Stimulated activated CD8-positive, alpha-beta memory T cell treated with anti-CD3 and anti-CD28 coated beads, Interleukin-4, amount 100 ng/mL, for 4 hours (primary cell): Measurements from ENCODE around the gene CADM1.

Source experiments
- DNase-seq, 2 donors: peaks; one replicate each; pipeline ENCODE4 v3.0.0-alpha.2; 2020; ENCODE audit warnings: low read depth in 2 of 2, low spot score in 1 of 2

CADM1 gene

DNA sequence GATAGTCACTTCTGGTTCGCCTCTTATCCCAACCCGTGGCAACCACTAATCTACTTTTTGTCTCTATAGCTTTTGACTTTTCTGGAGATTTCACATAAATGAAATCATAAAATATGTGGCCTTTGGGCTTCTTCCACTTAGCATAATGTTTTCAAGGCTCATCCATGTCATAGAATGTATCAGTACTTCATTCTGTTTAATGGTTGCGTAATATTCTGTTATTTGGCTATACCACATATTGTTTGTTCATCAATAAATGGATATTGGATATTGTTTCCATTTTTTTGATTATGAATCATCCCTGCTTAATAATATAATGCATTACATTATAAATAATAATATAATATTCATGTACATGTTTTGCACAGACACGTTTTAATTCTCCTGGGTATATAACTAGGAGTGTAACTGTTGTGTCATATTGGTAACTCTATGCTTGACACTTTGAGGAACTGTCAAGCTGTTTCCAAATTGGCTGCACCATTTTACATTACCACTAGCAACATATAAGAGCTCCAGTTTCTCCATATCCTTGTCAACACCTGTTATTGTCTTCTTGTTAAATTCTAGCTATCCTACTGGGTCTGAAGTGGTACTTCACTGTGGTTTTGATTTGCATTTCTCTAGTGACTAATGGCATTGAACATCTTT, 181.5 kb downstream of the CADM1 start:
- DNase-seq, result no peak

DNA sequence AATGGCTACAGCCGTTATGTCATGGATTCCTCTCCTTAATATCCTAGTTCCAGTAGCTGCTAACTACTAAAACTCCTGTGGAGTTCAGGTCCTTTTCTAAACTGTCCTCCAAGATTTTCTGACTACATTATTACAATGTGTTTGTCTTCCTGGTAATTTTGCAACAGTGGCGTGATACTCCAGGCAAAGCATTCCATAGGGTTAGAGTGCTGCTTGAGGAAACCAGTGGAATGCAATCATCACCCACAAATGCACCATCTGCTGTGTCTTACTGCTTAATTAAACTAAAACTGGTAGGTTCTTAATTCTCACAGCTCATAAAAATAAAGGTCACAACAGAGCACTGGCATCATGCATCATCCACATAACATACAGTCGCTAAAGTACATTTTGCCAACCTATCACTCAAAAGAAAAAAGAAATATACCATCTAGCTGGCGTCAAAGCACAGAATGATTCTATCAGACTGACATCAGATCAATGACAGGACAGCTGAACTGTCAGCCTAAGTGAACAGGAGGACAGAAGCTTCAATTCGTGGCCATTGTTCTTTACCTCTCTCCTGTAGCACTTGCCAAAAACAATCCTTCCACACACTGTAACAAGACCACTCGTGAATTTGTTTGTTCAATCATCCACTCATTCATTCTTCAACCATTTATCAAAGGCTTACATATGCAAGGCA, 182.5 kb downstream of the CADM1 start:
- DNase-seq, result no peak

DNA sequence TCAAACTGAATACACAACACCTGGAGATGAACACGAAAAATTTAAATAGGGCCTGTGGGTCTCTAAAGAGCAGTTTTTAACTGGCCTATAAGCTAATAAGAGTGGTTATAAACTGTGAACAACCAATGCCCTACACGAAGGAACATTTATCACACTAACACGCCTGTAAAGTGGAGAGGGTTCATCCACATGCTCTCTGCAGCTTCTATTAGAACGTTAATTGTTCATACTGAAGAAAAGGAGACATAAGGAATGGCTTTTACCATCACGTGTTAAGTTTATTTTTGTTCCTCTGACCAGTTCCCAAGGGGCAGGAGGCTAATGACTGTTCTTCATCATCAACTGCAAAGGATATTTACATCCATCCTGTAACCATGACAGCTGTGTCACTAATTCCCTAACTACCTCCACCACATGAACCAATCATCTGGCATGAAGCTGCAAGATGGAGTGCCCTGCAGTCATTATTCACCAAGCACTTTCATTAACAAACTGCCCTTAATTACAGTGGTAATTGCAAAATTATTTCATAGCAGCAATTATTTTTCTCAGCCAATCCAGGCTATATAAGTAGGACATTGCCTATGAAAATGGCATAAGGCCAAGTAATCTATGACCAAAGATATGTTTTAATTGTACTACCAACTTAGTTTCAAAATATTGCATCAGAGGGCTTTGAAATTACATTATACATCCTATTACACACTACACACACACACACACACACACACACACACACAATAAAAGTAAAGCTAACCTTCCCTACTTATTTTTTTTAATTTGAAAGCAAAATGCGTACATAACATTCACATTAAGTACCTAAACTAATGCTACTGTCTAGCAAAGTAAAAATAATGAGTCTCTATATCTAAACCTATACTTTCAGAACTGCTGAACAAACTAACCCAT, 186.7 kb downstream of the CADM1 start:
- no peak for DNase-seq

DNA sequence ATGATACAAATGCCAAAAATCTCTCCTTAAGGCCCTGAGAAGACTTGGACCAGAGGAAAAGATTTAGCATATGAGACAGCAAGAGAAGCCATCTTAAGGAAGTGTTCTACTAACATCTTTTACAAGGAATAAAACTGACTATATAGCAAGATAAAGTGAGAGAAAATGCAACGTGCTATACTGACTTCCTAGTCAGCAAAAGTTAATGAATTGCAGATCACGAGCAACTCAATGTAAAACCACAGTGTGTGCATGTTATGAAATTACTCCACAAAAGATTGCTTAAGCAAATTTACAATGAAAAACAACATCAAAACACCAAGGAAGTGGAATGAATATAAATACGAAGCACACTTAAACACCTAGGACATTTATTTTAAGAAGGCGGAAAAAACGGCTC, 187.5 kb downstream of the CADM1 start:
- no peak for DNase-seq

DNA sequence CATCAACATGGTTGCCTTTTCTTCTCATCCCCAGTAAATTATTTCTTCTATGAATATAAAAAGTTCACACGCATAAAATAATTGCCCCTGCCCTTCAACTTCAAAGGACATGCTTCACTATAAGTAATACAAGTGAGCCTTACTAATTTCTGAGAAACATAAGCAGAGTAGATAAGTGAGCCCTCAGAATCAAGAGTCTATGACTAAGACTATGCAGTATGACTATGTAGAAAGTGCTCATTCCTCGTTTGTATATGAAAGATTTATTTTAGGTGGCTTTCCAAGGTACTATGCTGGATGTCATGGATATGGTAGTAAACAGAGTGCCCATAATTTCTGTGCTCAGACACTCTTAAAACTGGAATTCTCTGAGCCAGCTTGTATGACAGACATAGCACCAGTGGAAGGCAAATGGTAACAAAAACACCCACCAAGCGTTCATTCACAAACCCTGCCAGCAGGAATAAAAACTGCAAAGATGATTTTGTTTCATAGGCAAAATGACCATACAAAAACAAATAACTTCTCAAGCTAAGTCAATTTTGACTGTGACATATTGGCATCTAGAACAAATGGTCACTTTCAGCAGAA, 189.8 kb downstream of the CADM1 start:
- DNase-seq, result no peak

DNA sequence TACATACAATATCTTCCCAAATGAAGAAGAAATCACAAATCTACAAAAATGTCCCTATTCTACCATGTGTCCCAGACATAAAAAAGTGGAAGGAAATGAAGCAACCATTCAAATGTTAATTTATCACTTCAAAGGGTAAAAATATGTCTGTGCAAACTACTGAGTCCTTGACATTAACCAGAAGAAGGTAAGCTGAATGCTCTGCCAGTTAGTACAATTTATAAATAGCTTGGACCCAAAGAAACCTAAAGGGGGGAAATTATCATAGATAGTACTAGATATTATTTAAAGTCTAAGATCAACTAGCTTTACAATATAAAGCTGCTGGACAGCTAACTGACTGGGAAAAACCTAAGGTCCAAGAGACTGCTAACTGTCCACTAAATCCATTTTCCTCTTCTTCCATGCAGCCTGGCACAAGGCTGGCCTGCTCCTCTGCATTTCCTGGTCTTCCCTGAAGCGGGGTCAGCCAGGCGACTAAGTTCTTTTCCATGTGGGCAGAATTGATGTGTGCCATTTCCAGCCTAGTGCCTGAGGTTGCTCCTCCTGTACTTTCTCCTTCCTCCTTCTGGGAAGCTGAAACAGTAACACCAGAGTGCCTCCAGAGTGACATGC, 190.9 kb downstream of the CADM1 start:
- no peak for DNase-seq

DNA sequence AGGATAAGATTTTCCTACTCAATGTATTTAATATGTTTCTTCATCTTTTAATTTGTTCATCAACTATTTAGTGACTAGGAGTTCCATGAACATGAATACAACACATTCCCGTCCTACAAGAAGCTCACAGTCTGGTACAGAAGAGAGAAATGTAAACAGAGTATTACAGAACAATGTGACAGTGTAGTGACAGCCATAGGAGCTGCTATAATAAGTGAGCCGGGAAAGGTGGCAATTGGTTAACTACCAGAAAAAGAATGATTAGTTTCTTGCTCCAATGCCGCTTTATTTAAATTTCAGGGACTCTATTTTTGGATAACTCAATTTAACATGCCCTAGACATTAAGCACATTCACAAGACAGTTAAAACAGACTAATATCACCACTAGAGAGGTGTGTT, 192.3 kb downstream of the CADM1 start:
- DNase-seq, result no peak

DNA sequence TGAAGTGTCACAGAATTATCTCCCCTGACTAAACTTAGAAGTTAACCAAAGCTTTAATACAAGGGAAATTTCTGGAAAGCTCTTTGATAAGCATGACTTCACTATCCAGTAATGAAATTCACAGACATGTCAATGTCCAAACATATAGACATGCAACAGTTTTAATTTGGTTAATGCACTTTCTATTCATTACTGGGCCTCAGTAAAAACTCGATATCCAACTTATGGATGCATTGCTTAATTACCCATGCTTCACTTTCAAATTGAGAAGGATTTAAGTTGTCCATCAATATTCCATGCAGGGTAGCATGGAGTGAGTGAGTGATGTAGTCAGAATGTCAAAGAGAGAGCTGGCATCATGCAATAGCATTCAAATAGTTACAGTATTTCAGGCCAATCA, 197.5 kb downstream of the CADM1 start:
- DNase-seq, result no peak

DNA sequence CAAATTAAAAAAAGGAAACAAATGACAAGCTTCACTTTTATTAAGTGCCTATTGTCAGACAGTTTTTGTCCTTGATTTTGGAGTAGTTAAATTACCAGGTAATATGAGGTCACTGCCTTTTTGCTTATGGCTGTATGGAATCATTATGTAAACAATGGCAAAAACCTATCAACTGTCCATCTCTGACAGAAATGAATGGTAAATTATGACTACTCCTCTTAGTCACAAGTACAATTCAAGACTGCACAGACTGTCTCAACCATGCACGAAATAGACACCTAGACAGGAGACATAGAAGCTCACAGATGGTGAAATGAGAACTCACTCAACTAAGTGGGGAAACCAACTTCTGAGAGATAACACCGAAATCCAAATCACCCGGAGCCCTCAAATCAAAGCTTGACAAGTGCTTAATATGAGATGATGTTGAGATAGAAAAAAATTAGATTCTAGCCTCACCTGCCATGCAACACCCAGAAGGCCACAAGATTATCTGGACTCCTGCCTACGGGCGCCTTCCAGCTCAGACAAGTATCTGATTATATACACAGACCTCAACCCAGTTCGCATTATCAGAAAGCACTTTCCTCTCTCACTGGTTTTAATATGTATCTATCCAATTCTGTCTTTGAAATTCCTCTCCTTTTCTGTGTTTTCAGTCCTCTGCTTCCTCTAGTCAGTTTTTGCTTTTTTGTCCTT, 199.3 kb downstream of the CADM1 start:
- no peak for DNase-seq

DNA sequence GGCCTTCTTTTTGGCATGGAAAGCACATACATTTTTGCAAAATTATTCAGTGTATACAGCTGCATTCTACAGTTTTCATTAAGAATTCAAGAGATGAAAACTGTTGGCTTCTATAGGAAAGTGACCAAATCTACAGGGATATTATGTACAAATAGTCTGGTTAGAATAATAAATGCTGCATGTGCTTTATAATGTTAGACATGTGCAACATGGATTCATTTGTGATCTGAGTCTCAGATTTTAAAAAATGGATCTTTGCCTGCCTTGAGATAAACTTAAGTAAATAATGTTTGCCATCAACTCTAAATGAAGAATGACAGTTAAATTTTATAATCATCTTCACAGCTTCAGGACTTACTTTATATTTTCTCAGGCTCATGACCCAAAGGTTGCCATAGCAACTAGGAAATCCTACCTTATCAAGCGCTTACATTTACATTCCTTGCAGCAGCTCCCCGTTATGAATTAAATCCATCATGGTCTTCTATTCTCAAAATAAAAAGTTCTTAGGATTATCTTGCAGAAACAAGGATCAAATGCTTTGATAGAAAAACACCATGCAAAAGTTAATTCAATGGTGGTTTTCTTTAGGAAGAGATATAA, 200.2 kb downstream of the CADM1 start:
- no peak for DNase-seq

DNA sequence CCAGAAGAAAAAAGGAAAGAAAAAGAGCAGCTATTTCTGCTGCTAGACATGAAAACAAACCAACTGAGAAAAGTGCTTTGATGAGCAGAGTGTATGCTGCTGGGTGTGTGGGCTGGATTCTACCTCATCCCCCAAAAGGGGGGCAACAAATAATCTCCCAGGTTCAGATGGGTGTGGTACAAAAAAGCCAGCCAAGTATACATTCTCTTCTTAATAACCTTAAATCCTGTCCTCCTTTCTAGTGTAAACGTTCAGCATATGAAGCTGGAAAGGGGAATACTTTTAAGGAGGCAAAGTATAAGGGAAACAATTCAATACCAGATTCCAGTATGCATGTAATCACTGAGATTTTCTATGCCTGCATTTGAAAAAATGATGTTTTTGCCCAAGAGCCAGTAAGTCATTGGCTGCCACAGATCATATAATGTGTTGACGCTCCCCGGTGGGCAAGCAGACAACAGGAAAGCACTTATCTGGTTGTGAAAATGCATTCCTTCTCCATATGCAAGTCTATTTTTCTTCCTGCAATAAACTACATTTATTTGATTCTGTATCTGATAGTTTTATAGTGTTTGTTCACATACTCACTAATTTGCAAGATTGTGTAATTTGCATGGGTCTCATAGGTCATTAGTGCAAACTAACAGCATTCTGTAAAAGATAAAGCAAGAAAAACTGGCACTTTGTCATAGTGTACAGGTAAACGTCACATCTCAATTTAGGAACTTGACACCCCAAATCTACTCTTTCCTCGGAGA, 201.1 kb downstream of the CADM1 start:
- DNase-seq, result no peak

DNA sequence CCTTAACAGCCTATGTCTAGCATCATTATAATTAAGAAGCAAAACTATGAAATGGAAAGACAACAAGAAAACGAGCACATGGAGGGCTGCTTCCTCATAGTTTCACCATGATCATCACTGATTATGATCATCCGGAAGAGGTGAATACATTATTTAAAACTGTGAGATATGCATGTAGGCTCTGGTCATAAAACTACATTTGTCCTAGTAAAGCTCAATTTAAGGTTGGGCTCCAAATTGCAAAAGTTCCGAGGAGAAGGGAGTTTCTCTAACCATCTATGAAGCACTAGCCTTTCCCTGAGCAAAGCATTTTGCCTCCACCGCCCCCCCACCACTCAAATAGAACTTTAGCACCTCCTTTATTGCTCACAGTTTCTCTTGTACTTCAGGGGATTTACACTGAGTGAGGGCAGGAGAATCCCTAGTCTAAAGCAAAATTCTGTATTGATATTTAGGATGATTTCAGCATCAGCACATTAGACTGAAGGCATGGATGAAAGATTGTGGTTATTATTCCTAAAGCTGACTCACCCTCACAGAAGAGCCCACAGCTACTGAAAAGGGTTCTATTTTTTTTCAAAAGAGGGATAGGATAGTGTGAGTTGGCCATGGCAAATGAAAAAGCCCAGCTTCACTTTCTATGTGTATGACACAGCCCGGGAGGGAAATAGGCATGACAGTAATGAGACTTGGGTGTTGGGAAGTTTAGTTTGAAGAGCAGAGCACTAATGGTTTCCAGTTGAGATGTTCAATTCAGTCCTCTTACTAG, 203.4 kb downstream of the CADM1 start:
- DNase-seq, result no peak

DNA sequence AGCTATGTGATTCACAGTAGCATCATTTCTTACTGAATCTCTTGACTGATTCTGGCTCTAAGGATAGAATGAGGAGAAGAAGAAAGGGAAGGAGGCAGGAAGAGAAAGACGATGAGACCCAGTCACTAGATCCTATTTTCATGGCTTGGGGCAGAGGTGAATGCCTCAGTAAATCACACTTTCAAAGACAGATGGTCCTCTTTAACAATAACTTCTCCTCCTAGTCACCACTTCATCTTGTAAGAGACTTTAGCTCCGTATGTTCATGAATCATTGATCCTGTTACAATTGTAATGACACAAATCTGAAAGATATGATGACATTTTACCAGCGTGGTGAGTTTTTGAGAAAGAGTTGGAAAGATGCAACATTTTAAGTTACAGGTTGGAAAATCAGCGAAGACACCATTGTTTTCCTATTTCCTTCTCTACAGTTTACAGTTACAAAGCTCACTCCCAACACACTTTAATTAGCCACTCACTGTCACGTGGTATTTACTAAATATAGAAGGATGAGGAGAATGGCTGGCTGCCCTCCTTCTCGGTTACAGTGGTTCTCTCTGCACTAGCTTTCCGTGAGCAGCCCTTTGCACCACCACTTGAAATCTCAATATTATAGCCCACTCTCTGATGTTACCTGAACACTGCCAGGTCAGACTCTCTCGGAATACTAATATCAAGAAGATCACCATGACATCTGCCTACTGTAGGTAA, 205.8 kb downstream of the CADM1 start:
- DNase-seq, result no peak

DNA sequence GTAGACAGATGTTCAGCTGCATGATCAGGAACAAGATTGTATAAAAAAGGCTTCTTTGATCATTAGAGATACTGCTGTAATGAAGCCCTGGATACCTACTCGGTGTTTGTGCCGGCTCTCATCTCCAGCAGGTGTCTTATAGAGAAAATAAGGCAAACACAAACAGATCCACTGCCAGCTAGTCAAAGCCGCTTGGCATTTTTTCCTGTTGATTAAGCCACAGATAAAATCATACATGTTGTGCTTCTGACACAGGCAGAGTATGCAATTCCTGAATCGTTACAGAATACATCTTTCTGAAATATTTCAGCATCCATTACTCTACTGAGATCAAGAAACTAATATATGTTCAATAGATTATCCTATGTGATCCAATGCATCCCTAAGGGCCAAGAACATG, 206.9 kb downstream of the CADM1 start:
- no peak for DNase-seq

DNA sequence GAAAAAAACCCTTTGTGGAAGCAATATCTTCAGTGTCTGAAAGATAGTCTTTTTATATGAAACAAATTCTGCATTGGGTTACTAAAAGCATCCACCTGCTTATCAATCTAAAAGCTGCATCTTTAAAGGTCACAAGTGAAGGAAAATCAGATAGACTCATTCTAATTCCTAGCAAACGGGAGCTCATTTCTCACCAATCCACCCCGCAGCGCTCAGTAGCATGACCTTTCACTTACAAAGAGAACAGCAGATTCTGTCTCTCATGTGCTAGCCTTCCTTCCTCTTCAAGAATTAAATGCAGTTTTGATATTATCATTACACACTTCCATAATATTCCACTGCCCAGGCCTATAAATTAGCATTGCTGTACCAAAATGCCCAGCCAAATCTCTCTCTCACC, 212.9 kb downstream of the CADM1 start:
- no peak for DNase-seq

DNA sequence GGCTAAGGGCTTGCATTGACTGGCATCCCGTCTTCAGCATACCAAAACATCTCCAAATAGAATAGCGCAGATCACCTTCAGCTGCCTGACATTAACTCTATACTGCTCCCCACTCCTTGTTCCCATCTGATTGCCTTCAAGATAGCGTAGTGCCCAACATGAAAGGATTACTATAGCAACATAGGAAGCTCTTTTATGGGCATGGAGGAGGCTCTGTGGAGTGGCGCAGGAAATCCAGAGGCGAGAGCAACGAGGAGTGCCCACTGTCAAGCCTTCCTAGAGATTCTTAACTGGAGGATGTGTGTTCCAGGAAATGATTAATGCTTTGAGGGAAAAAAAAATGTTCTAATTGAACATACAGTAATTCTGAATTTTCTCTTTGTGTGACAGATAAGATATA, 213.3 kb downstream of the CADM1 start:
- DNase-seq, result no peak

DNA sequence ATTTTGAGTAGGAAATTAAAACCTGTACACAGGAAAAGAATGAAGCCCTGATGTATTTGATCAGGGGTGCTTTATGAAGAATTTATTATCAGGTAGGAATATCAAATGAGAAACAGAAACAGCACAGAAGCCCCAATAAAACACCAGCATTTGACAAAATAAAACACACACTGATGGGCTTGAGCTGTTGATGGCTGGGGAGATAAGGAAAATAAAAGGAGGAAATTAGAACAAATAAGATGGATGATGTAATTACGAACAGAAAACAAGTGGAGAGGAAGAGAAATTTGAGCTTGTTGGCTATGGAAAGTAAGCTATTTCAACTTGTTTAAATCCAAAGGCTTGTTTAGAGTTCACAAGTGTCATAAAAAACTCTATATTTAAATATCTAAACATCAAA, 213.7 kb downstream of the CADM1 start:
- DNase-seq, result no peak

DNA sequence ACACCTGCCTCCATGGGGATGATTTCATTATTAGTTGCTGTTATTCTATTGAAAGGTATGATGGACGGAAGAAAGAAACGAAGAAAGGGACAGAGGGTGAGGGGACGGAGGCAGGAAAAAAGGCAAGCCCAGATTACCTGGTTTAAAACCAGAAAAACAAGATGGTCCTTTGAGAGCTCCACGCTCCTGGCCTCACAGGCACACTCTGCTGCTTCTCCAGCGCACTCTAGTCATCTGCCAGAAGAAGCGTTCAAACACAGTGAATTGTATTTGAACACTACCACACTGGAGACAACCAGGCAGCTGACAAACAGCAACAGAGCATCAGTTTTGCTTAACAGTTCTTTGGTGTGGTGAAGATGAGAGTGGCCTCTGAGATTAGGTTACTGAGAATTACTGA, 216.9 kb downstream of the CADM1 start:
- no peak for DNase-seq
